NT2/D1 (cell line): ENCODE results near the gene PRKAR2B.

Source experiments
- SUZ12 ChIP-seq: IDR thresholded peaks from 2 replicates; pipeline ENCODE4 v1.6.1; 2011; ENCODE audit not compliant: insufficient read length, insufficient read depth; ENCODE audit errors: extremely low read depth
- YY1 ChIP-seq: IDR thresholded peaks from 2 replicates; pipeline ENCODE4 v1.6.1; 2011; ENCODE audit not compliant: insufficient read length, insufficient read depth
- ZNF274 ChIP-seq: IDR thresholded peaks from 2 replicates; pipeline ENCODE4 v1.6.1; 2011; ENCODE audit warnings: mild to moderate bottlenecking, low read depth, low read length

DNA sequence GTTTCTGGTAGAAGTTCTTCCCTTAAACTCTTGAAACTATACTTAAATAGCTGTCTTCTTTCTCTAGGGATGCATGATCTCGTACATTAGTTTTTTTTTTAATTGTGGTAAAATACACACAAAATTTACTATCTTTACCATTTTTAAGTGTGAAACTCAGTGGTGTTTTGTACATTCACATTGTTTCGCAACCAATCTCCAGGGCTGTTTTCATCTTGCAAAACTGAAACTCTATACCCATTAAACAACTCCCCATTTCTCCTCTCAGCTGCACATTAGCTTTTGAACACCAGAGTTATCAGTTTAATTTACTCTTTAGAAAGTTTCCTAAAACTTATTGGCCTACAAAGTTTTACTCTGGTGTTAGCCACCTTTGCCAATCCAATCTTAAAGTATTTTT is 45.5 kb upstream of the PRKAR2B start:
- TF ChIP-seq ZNF274 (no peak), YY1 (no peak), SUZ12 (no peak)
